Activated CD8-positive, alpha-beta T cell treated with anti-CD3 and anti-CD28 coated beads for 36 hours (primary cell): ENCODE data around the gene ANKRD52. TPM values are rescaled to one million over a fixed set of nuclear protein-coding genes. Genes with fewer than 3 reads are reported as not detected.
"Not testable (repeated sequence)": the region's sequence is repeated elsewhere in the genome, so short reads cannot be mapped to it uniquely, and the experiment has no call there.

Source experiments
- ATAC-seq: fragments of 200-7000 bp; cut with Tn5 transposase; one replicate; pipeline ENCODE4 v1.10.0; 2021; ENCODE audit warnings: mild to moderate bottlenecking, moderate library complexity
- CTCF ChIA-PET: fragments of 350-600 bp; sonication (Branson Sonifier 250); formaldehyde crosslinking; loops from one replicate; lab custom pipeline; 2021; ENCODE audit warnings: antibody characterized with exemption; lab: Charles Lee
- POLR2A ChIA-PET: fragments of 350-600 bp; sonication (Branson Sonifier 250); formaldehyde crosslinking; loops from one replicate; lab custom pipeline; 2021; ENCODE audit warnings: antibody characterized with exemption; lab: Charles Lee
- DNase-seq: peaks from one replicate; pipeline ENCODE4 v3.0.0-alpha.2; 2020
- H3K27ac Mint-ChIP-seq: one replicate; pipeline ENCODE4 v1.8.0; 2021; ENCODE audit warnings: mild to moderate bottlenecking, mixed read lengths
- H3K27me3 Mint-ChIP-seq: one replicate; pipeline ENCODE4 v1.8.0; 2021; ENCODE audit warnings: mixed read lengths
- H3K36me3 Mint-ChIP-seq: one replicate; pipeline ENCODE4 v1.8.0; 2021; ENCODE audit warnings: low read depth, mixed read lengths
- H3K4me1 Mint-ChIP-seq: one replicate; pipeline ENCODE4 v1.8.0; 2021; ENCODE audit warnings: low read depth, mixed read lengths
- H3K4me3 Mint-ChIP-seq: one replicate; pipeline ENCODE4 v1.8.0; 2021; ENCODE audit warnings: mild to moderate bottlenecking, moderate library complexity, mixed read lengths
- H3K9me3 Mint-ChIP-seq: one replicate; pipeline ENCODE4 v1.8.0; 2021; ENCODE audit warnings: mixed read lengths
- CTCF ChIP-seq: fragments of 200-600 bp; IDR thresholded peaks from one replicate; pipeline ENCODE4 v1.8.0; 2022; ENCODE audit warnings: antibody characterized with exemption, mild to moderate bottlenecking
- intact Hi-C: fragments of 100-400 bp; cut with micrococcal nuclease; formaldehyde crosslinking; loops from one replicate; pipeline ENCODE4 v1.10.0; 2022
- total RNA-seq, 2 experiments: library from RNA; stranded (reverse); gene quantifications; one replicate each; pipeline ENCODE4 v1.2.3, GENCODE V29; 2021

ANKRD52 gene
- total RNA-seq, 2 experiments from 2014 or later = 23.3 to 31.3 TPM

GRCh38 chr12:56202838-56203237 is 55.3 kb downstream of the ANKRD52 start:
- ChIA-PET CTCF (interaction anchor here (0.8 to 10.0 kb wide), 4 partner anchors 12 to 156 kb away, joined by 3 to 87 read pairs (median 3); partner anchors contain the start of genes RNF41 and SMARCC2), POLR2A (interaction anchor here (0.6 to 1.3 kb wide), 2 partner anchors 10 to 55 kb away, joined by 4 to 6 read pairs; partner anchors contain the start of gene ANKRD52)
- peaks cover 4% of the 10 kb centered on the region for H3K4me1 Mint-ChIP-seq
- no peaks in the 10 kb centered on the region for H3K27me3 Mint-ChIP-seq
- intact Hi-C loops = no loop called here
- ATAC-seq (no peak), DNase-seq (no peak)
- no peak overlapping the region for H3K27ac Mint-ChIP-seq
- peaks cover 14% of the 10 kb centered on the region for H3K36me3 Mint-ChIP-seq
- no peak for TF ChIP-seq CTCF
- no peaks in the 10 kb centered on the region for H3K9me3 Mint-ChIP-seq
- no peak overlapping the region for H3K4me3 Mint-ChIP-seq

GRCh38 chr12:56202366-56202765 is 55.8 kb downstream of the ANKRD52 start:
- no peak for ATAC-seq
- no peak for TF ChIP-seq CTCF
- intact Hi-C loops = no loop called here
- CTCF ChIA-PET = interaction anchor here (0.8 to 10.0 kb wide), 4 partner anchors 12 to 155 kb away, joined by 3 to 87 read pairs (median 3); partner anchors contain the start of genes RNF41 and SMARCC2
- Mint-ChIP-seq H3K4me1 (peaks cover 4% of the 10 kb centered on the region), H3K36me3 (peaks cover 10% of the 10 kb centered on the region), H3K27me3 (no peaks in the 10 kb centered on the region), H3K9me3 (no peaks in the 10 kb centered on the region), H3K27ac (no peak overlapping the region), H3K4me3 (no peak overlapping the region)
- POLR2A ChIA-PET = interaction anchor here (0.6 to 1.3 kb wide), 3 partner anchors 11 to 56 kb away, joined by 3 to 6 read pairs (median 4); partner anchors contain the start of gene ANKRD52
- DNase-seq = no peak

- intact Hi-C loops = no loop called here
- no peaks in the 10 kb centered on the region for H3K9me3 Mint-ChIP-seq
- DNase-seq (no peak), ATAC-seq (no peak)
- H3K27me3 Mint-ChIP-seq = no peaks in the 10 kb centered on the region
- H3K27ac Mint-ChIP-seq = no peak overlapping the region
- CTCF ChIA-PET = interaction anchor here (1.5 to 1.6 kb wide), 2 partner anchors 9 kb away, joined by 4 to 6 read pairs; partner anchors contain the start of gene SMARCC2
- no peak for TF ChIP-seq CTCF
- H3K4me1 Mint-ChIP-seq = peaks cover 2% of the 10 kb centered on the region
- no peak overlapping the region for H3K4me3 Mint-ChIP-seq
- POLR2A ChIA-PET = interaction anchor here (0.7 to 1.4 kb wide), 2 partner anchors 8 to 87 kb away, joined by 3 to 4 read pairs; no protein-coding TSS in a partner anchor
- no peaks in the 10 kb centered on the region for H3K36me3 Mint-ChIP-seq
These were observed 59.3 kb downstream of the ANKRD52 start for GRCh38 chr12:56198836-56199235.

GRCh38 chr12:56197921-56198635 is 60.1 kb downstream of the ANKRD52 start:
- H3K9me3 Mint-ChIP-seq = no peaks in the 10 kb centered on the region
- ChIA-PET CTCF (interaction anchor here (1.3 to 1.5 kb wide), 2 partner anchors 8 to 266 kb away, joined by 3 to 4 read pairs; partner anchors contain the start of gene SMARCC2), POLR2A (interaction anchor here (0.7 to 1.4 kb wide), 2 partner anchors 9 to 87 kb away, joined by 3 to 4 read pairs; no protein-coding TSS in a partner anchor)
- intact Hi-C loops = no loop called here
- H3K27me3 Mint-ChIP-seq = no peaks in the 10 kb centered on the region
- no peak overlapping the region for H3K27ac Mint-ChIP-seq
- ATAC-seq (no peak), DNase-seq (no peak)
- H3K4me3 Mint-ChIP-seq = no peak overlapping the region
- H3K36me3 Mint-ChIP-seq = no peaks in the 10 kb centered on the region
- TF ChIP-seq CTCF = no peak
- peaks cover 7% of the 10 kb centered on the region for H3K4me1 Mint-ChIP-seq

GRCh38 chr12:56196818-56197550 is 61.2 kb downstream of the ANKRD52 start:
- POLR2A ChIA-PET = interaction anchor here (0.8 kb wide), 1 partner anchor 16 kb away, joined by 4 read pairs; no protein-coding TSS in a partner anchor
- not testable (repeated sequence) for H3K27ac Mint-ChIP-seq, H3K27me3 Mint-ChIP-seq

More at GRCh38 chr12:56196818-56197550, 61.2 kb downstream of the ANKRD52 start:
- ATAC-seq, H3K36me3 Mint-ChIP-seq, intact Hi-C loops, H3K9me3 Mint-ChIP-seq, H3K4me3 Mint-ChIP-seq, DNase-seq: not testable (repeated sequence)
- CTCF ChIA-PET = interaction anchor here (0.8 to 1.3 kb wide), 3 partner anchors 9 to 267 kb away, joined by 3 to 5 read pairs (median 3); partner anchors contain the start of gene ZC3H10
- H3K4me1 Mint-ChIP-seq = peaks cover 10% of the 10 kb centered on the region
